ENCODE data around the gene UNC13C. TPM values are rescaled to one million over a fixed set of nuclear protein-coding genes. Genes with fewer than 3 reads are reported as not detected.

UNC13C gene
- total and polyA plus RNA-seq, 2 donors: 0.11 to 1.7 TPM

DNA sequence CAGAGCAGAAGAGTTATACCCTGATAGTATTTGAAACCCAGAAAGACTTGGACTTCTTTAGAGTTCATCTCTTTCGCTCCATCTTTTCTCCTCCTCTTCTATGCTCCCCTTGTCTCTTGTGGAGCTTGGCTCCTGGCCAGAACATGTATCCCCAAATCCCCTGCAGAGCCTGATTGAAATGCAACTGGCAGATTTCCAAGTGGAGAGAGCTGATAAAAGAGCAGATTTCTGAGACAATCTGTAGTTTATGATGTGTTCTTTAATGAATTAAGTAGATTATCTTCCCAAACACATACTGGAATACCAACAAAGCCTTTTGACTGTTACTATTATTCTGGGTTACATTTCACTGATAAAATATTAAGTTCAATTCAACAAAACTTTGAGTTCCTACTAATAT is 33.4 kb downstream of the UNC13C start:
- DNase-seq (ENCODE audit: low read depth in 6 of 9, low spot score in 9 of 9): no peak
- H3K27me3 ChIP-seq (ENCODE audit: control insufficient read depth in 2 of 2, insufficient read depth in 1 of 2, low read length in 1 of 2): no peaks in the 10 kb centered on the region
- H3K4me1 ChIP-seq (ENCODE audit: control insufficient read depth in 2 of 2, insufficient read depth in 2 of 2, low read length in 2 of 2): no peaks in the 10 kb centered on the region
- no peak overlapping the region for H3K4me3 ChIP-seq (ENCODE audit: low read length in 2 of 2)
- 94% methylated on average over 1 of the region's 1 CpG for WGBS
- H3K27ac ChIP-seq (ENCODE audit: low read depth in 1 of 2, low read length in 1 of 2): no peak overlapping the region
- no peaks in the 10 kb centered on the region for H3K36me3 ChIP-seq (ENCODE audit: control insufficient read depth in 2 of 2, insufficient read depth in 2 of 2, low read length in 1 of 2)
- no peaks in the 10 kb centered on the region for H3K9me3 ChIP-seq (ENCODE audit: control insufficient read depth in 2 of 2, insufficient read depth in 1 of 2, low read length in 1 of 2)

DNA sequence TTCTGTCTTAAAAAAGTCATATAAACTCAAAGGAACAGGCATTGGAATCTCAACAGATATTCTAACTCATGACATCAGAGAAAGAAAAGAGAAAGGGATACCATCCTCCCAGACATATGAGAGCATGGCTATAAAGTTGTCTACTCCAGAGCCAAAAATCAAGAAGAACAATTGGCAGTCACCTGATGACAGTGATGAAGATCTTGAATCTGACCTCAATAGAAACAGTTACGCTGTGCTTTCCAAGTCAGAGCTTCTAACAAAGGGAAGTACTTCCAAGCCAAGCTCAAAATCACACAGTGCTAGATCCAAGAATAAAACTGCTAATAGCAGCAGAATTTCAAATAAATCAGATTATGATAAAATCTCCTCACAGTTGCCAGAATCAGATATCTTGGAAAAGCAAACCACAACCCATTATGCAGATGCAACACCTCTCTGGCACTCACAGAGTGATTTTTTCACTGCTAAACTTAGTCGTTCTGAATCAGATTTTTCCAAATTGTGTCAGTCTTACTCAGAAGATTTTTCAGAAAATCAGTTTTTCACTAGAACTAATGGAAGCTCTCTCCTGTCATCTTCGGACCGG is 35.9 kb downstream of the UNC13C start:
- H3K36me3 ChIP-seq (ENCODE audit: control insufficient read depth in 2 of 2, insufficient read depth in 2 of 2, low read length in 1 of 2): no peaks in the 10 kb centered on the region
- H3K4me3 ChIP-seq (ENCODE audit: low read length in 2 of 2): no peak overlapping the region
- no peak for DNase-seq (ENCODE audit: low read depth in 6 of 9, low spot score in 9 of 9)
- H3K27me3 ChIP-seq (ENCODE audit: control insufficient read depth in 2 of 2, insufficient read depth in 1 of 2, low read length in 1 of 2): no peaks in the 10 kb centered on the region
- H3K27ac ChIP-seq (ENCODE audit: low read depth in 1 of 2, low read length in 1 of 2): no peak overlapping the region
- H3K4me1 ChIP-seq (ENCODE audit: control insufficient read depth in 2 of 2, insufficient read depth in 2 of 2, low read length in 2 of 2): no peaks in the 10 kb centered on the region
- WGBS: 89% methylated on average over 4 of the region's 4 CpGs
- H3K9me3 ChIP-seq (ENCODE audit: control insufficient read depth in 2 of 2, insufficient read depth in 1 of 2, low read length in 1 of 2): no peaks in the 10 kb centered on the region

DNA sequence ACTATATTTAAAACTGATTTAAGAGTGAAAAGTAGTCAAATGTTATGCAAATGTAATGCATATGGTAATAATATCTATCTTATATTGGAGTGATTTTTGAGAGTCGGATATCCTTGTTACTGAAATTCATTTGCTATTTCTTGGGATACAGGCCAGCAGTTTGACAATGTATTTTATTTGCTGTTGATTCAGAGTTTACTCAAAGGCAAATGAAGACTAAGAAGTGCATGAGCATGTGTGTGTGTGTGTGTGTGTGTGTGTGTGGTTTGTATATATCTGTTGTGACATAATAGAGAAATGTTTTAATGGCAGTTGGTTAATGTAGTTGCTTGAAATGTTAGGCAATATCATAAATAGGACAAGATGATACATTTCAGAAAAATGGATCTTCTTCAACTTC is 39.0 kb downstream of the UNC13C start:
- no peaks in the 10 kb centered on the region for H3K36me3 ChIP-seq (ENCODE audit: control insufficient read depth in 2 of 2, insufficient read depth in 2 of 2, low read length in 1 of 2)
- no peaks in the 10 kb centered on the region for H3K4me1 ChIP-seq (ENCODE audit: control insufficient read depth in 2 of 2, insufficient read depth in 2 of 2, low read length in 2 of 2)
- WGBS: 96% methylated on average over 1 of the region's 1 CpG
- no peak overlapping the region for H3K4me3 ChIP-seq (ENCODE audit: low read length in 2 of 2)
- H3K27me3 ChIP-seq (ENCODE audit: control insufficient read depth in 2 of 2, insufficient read depth in 1 of 2, low read length in 1 of 2): no peaks in the 10 kb centered on the region
- H3K27ac ChIP-seq (ENCODE audit: low read depth in 1 of 2, low read length in 1 of 2): no peak overlapping the region
- H3K9me3 ChIP-seq (ENCODE audit: control insufficient read depth in 2 of 2, insufficient read depth in 1 of 2, low read length in 1 of 2): no peaks in the 10 kb centered on the region
- no peak for DNase-seq (ENCODE audit: low read depth in 6 of 9, low spot score in 9 of 9)

DNA sequence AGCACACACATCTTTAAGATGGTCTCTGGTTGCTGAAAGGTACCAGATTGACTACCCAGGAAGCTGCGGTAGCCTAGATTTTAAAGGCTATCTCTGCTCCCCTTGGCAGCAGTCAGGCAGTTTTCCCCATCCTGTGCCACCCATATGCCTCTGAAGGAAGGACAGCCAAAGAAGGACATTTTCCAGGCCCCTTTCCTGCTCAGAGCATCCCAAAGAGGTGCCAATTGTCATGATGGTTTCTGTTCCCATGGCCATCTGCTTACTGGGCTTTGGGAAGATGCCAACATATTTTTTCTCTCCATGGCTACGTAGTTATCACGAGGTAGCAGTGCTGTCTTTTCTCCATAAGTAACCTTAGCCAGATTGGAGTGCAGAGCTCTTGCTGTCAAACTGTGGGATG is 39.7 kb downstream of the UNC13C start:
- Histone ChIP-seq H3K4me3 (ENCODE audit: low read length in 2 of 2) (no peak overlapping the region), H3K36me3 (ENCODE audit: control insufficient read depth in 2 of 2, insufficient read depth in 2 of 2, low read length in 1 of 2) (no peaks in the 10 kb centered on the region), H3K4me1 (ENCODE audit: control insufficient read depth in 2 of 2, insufficient read depth in 2 of 2, low read length in 2 of 2) (no peaks in the 10 kb centered on the region), H3K27ac (ENCODE audit: low read depth in 1 of 2, low read length in 1 of 2) (no peak overlapping the region), H3K9me3 (ENCODE audit: control insufficient read depth in 2 of 2, insufficient read depth in 1 of 2, low read length in 1 of 2) (no peaks in the 10 kb centered on the region), H3K27me3 (ENCODE audit: control insufficient read depth in 2 of 2, insufficient read depth in 1 of 2, low read length in 1 of 2) (no peaks in the 10 kb centered on the region)
- 91% methylated on average over 3 of the region's 3 CpGs for WGBS
- no peak for DNase-seq (ENCODE audit: low read depth in 6 of 9, low spot score in 9 of 9)

DNA sequence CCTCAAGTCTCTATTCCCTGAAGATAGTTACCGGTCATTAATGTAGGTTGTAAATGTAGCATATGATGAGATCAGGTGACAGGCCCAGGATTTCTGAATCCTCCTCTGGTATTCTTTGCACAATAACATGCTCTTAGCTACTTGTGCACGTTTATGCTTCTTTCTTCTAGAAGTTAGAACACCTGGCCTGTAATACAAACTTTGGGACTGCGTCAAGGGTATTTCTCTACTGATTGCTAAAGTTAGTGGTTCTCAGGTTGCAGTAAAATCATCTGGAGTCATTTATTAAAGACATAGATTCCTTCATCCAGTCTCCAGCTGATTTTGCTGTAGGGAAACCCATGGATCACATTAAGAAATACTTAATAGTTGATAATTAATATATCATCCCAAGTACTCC is 48.0 kb downstream of the UNC13C start:
- H3K9me3 ChIP-seq (ENCODE audit: control insufficient read depth in 2 of 2, insufficient read depth in 1 of 2, low read length in 1 of 2): no peaks in the 10 kb centered on the region
- H3K4me1 ChIP-seq (ENCODE audit: control insufficient read depth in 2 of 2, insufficient read depth in 2 of 2, low read length in 2 of 2): no peaks in the 10 kb centered on the region
- no peak for DNase-seq (ENCODE audit: low read depth in 6 of 9, low spot score in 9 of 9)
- H3K4me3 ChIP-seq (ENCODE audit: low read length in 2 of 2): no peak overlapping the region
- no peak overlapping the region for H3K27ac ChIP-seq (ENCODE audit: low read depth in 1 of 2, low read length in 1 of 2)
- 93% methylated on average over 3 of the region's 3 CpGs for WGBS
- H3K27me3 ChIP-seq (ENCODE audit: control insufficient read depth in 2 of 2, insufficient read depth in 1 of 2, low read length in 1 of 2): no peaks in the 10 kb centered on the region
- H3K36me3 ChIP-seq (ENCODE audit: control insufficient read depth in 2 of 2, insufficient read depth in 2 of 2, low read length in 1 of 2): no peaks in the 10 kb centered on the region

DNA sequence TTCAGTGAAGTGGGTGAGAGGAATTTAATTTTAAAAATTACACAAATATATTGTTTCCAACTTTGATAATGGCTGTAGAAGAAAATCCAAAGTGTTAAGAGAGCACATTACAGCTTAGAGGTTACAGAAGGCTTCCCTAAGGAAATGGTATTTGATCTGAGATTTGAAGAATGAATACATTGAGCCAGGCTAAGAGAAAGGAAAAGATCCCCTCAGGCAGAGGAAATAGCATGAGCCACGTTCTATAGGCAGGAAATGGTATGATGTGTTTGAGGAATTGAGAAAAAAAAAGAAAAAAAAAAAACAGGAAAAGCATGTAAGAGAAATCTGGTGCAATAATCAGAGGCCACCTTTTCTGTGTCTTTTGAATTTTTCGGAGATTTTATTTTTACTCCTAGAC is 48.6 kb downstream of the UNC13C start:
- Histone ChIP-seq H3K4me1 (ENCODE audit: control insufficient read depth in 2 of 2, insufficient read depth in 2 of 2, low read length in 2 of 2) (no peaks in the 10 kb centered on the region), H3K9me3 (ENCODE audit: control insufficient read depth in 2 of 2, insufficient read depth in 1 of 2, low read length in 1 of 2) (no peaks in the 10 kb centered on the region), H3K27me3 (ENCODE audit: control insufficient read depth in 2 of 2, insufficient read depth in 1 of 2, low read length in 1 of 2) (no peaks in the 10 kb centered on the region), H3K36me3 (ENCODE audit: control insufficient read depth in 2 of 2, insufficient read depth in 2 of 2, low read length in 1 of 2) (no peaks in the 10 kb centered on the region), H3K4me3 (ENCODE audit: low read length in 2 of 2) (no peak overlapping the region), H3K27ac (ENCODE audit: low read depth in 1 of 2, low read length in 1 of 2) (no peak overlapping the region)
- no peak for DNase-seq (ENCODE audit: low read depth in 6 of 9, low spot score in 9 of 9)
- 50% methylated on average over 2 of the region's 2 CpGs for WGBS

DNA sequence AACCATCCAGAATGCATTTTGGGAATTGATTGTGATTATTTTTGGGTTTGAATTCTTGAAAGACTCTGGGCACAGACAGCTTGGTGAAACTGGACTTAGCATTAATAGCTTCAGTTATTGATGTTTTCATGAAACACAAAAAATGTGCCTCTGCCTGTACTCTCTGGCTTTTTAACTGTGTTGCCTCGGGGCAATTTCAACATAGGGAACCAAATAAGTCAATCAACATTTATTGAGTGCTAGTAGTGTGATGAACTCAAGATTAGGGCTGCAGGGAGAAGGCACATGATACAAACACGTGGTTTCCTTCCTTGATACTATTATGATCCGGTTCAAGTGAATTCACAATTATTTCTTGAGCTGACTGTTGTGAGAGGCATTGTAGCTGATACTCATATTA is 50.8 kb downstream of the UNC13C start:
- Histone ChIP-seq H3K36me3 (ENCODE audit: control insufficient read depth in 2 of 2, insufficient read depth in 2 of 2, low read length in 1 of 2) (no peaks in the 10 kb centered on the region), H3K4me1 (ENCODE audit: control insufficient read depth in 2 of 2, insufficient read depth in 2 of 2, low read length in 2 of 2) (no peaks in the 10 kb centered on the region), H3K27me3 (ENCODE audit: control insufficient read depth in 2 of 2, insufficient read depth in 1 of 2, low read length in 1 of 2) (no peaks in the 10 kb centered on the region), H3K4me3 (ENCODE audit: low read length in 2 of 2) (no peak overlapping the region), H3K27ac (ENCODE audit: low read depth in 1 of 2, low read length in 1 of 2) (no peak overlapping the region), H3K9me3 (ENCODE audit: control insufficient read depth in 2 of 2, insufficient read depth in 1 of 2, low read length in 1 of 2) (no peaks in the 10 kb centered on the region)
- 85% methylated on average over 3 of the region's 3 CpGs for WGBS
- DNase-seq (ENCODE audit: low read depth in 6 of 9, low spot score in 9 of 9): no peak

DNA sequence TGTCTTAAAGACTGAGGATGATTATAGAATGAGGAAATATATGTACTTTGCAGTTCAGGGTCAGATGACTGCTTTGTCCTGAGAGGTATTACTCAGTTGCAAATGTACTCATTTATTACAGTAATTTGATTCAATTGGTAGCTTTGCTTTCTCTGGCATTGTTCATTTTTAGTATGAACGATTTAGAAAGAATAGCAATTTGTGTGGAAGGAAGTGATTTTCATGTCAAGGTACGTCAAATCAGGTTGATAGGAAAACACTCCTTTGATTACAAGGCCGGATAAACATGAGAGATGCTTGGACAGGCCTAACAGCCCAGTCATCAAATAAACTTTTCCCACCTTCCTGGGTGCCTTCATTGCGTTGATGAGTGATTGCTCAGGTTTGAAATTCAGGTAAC is 53.8 kb downstream of the UNC13C start:
- H3K27me3 ChIP-seq (ENCODE audit: control insufficient read depth in 2 of 2, insufficient read depth in 1 of 2, low read length in 1 of 2): no peaks in the 10 kb centered on the region
- no peak overlapping the region for H3K4me3 ChIP-seq (ENCODE audit: low read length in 2 of 2)
- DNase-seq (ENCODE audit: low read depth in 6 of 9, low spot score in 9 of 9): no peak
- no peaks in the 10 kb centered on the region for H3K4me1 ChIP-seq (ENCODE audit: control insufficient read depth in 2 of 2, insufficient read depth in 2 of 2, low read length in 2 of 2)
- H3K9me3 ChIP-seq (ENCODE audit: control insufficient read depth in 2 of 2, insufficient read depth in 1 of 2, low read length in 1 of 2): no peaks in the 10 kb centered on the region
- WGBS: 92% methylated on average over 4 of the region's 4 CpGs
- H3K36me3 ChIP-seq (ENCODE audit: control insufficient read depth in 2 of 2, insufficient read depth in 2 of 2, low read length in 1 of 2): no peaks in the 10 kb centered on the region
- no peak overlapping the region for H3K27ac ChIP-seq (ENCODE audit: low read depth in 1 of 2, low read length in 1 of 2)

DNA sequence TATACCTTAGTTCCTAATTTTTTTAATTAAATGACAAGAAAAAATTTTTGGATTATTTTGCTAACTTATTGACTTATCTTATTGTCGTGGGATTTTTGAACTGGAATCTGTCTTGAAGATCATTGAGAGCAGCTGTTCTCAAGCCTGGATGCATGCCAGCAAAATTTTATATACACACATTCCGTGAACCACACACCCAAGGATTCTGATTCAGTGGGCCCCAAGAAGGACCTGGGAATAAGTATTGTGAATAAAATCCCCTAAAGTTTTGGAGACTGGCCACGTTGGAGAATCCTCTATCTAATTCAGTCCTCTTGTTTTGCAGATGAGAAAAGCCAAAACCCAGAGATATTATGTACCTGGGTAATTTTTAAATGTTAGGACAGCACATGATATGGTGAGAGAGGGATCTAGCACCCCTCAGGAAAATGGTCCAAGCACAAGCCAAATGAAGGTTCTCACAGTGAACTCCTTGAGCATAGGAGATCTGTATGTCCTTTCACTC is 55.2 kb downstream of the UNC13C start:
- no peak for DNase-seq (ENCODE audit: low read depth in 6 of 9, low spot score in 9 of 9)
- no peak overlapping the region for H3K27ac ChIP-seq (ENCODE audit: low read depth in 1 of 2, low read length in 1 of 2)
- H3K27me3 ChIP-seq (ENCODE audit: control insufficient read depth in 2 of 2, insufficient read depth in 1 of 2, low read length in 1 of 2): no peaks in the 10 kb centered on the region
- WGBS: 89% methylated on average over 3 of the region's 3 CpGs
- H3K9me3 ChIP-seq (ENCODE audit: control insufficient read depth in 2 of 2, insufficient read depth in 1 of 2, low read length in 1 of 2): no peaks in the 10 kb centered on the region
- no peak overlapping the region for H3K4me3 ChIP-seq (ENCODE audit: low read length in 2 of 2)
- no peaks in the 10 kb centered on the region for H3K36me3 ChIP-seq (ENCODE audit: control insufficient read depth in 2 of 2, insufficient read depth in 2 of 2, low read length in 1 of 2)
- no peaks in the 10 kb centered on the region for H3K4me1 ChIP-seq (ENCODE audit: control insufficient read depth in 2 of 2, insufficient read depth in 2 of 2, low read length in 2 of 2)
